Neural cell (in vitro differentiated cells): ENCODE results near the gene RAB7B.

Experiments
- CTCF ChIP-seq: fragments of 450-650 bp; IDR thresholded peaks from 2 replicates; pipeline ENCODE4 v1.5.1; 2014; ENCODE audit warnings: antibody characterized with exemption, mild to moderate bottlenecking, moderate library complexity; ENCODE audit not compliant: poor library complexity, severe bottlenecking
- EP300 ChIP-seq: fragments of 450-650 bp; conservative IDR thresholded peaks from 2 replicates; pipeline ENCODE4 v1.6.1; 2014; ENCODE audit warnings: antibody characterized with exemption, mild to moderate bottlenecking, moderate library complexity; ENCODE audit not compliant: poor library complexity, severe bottlenecking
- EZH2 ChIP-seq: fragments of 200-600, 300-800 bp; shearing (Covaris generic), sonication (generic); IDR thresholded peaks from 2 replicates; pipeline ENCODE4 v1.6.1; 2014; ENCODE audit warnings: antibody characterized with exemption, low read length, borderline replicate concordance, mild to moderate bottlenecking; ENCODE audit not compliant: insufficient read depth, poor library complexity, severe bottlenecking
- POLR2AphosphoS5 ChIP-seq: IDR thresholded peaks from 2 replicates; pipeline ENCODE4 v1.6.1; 2012
- RAD21 ChIP-seq: fragments of 450-650 bp; conservative IDR thresholded peaks from 2 replicates; pipeline ENCODE4 v1.6.1; 2014; ENCODE audit warnings: antibody characterized with exemption, mild to moderate bottlenecking, moderate library complexity
- SMC3 ChIP-seq: fragments of 450-650 bp; conservative IDR thresholded peaks from 2 replicates; pipeline ENCODE4 v1.6.1; 2014; ENCODE audit warnings: antibody characterized with exemption, mild to moderate bottlenecking, moderate library complexity; ENCODE audit not compliant: poor library complexity
- TAF1 ChIP-seq: IDR thresholded peaks from 2 replicates; pipeline ENCODE4 v1.6.1; 2012; ENCODE audit warnings: low read depth

DNA sequence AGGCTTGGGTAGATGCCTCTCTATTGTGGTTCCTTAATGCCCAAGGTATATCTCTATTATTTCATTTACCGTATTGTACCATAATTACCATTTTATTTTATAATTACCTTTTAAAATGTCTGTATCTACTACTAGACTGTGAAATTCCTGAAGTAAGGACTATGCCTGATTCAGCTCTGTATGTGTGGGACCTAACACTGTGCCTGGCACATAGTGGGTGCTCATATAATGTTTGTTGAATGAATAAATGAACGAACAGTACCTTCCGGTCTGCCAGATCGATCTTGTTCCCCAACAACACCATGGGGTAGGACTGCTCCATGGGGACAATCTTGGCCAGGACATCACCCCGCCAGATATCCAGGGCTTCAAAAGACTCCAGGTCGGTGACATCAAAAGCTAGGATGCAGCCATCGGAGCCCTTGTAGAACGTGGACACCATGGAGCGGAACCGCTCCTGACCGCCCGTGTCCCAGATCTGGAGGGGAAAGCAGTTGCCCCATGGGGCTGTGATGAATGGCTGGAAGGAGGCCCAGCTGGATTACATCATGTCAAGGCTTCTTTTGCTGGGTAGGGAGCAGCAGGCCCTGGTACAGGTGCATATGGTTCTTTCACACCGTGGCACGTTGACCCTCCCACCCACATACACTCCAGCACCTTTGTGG lies 10.8 kb downstream of the RAB7B start:
- TF ChIP-seq TAF1: no peak
- no peak for TF ChIP-seq CTCF
- no peak for TF ChIP-seq RAD21
- TF ChIP-seq EZH2: no peak
- TF ChIP-seq POLR2AphosphoS5: no peak
- no peak for TF ChIP-seq EP300
- TF ChIP-seq SMC3: no peak
